ENCODE results near the gene TBC1D20.
"Not testable (repeated sequence)": the region's sequence is repeated elsewhere in the genome, so short reads cannot be mapped to it uniquely, and the experiment has no call there.

TBC1D20 gene, protein sequence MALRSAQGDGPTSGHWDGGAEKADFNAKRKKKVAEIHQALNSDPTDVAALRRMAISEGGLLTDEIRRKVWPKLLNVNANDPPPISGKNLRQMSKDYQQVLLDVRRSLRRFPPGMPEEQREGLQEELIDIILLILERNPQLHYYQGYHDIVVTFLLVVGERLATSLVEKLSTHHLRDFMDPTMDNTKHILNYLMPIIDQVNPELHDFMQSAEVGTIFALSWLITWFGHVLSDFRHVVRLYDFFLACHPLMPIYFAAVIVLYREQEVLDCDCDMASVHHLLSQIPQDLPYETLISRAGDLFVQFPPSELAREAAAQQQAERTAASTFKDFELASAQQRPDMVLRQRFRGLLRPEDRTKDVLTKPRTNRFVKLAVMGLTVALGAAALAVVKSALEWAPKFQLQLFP

DNA sequence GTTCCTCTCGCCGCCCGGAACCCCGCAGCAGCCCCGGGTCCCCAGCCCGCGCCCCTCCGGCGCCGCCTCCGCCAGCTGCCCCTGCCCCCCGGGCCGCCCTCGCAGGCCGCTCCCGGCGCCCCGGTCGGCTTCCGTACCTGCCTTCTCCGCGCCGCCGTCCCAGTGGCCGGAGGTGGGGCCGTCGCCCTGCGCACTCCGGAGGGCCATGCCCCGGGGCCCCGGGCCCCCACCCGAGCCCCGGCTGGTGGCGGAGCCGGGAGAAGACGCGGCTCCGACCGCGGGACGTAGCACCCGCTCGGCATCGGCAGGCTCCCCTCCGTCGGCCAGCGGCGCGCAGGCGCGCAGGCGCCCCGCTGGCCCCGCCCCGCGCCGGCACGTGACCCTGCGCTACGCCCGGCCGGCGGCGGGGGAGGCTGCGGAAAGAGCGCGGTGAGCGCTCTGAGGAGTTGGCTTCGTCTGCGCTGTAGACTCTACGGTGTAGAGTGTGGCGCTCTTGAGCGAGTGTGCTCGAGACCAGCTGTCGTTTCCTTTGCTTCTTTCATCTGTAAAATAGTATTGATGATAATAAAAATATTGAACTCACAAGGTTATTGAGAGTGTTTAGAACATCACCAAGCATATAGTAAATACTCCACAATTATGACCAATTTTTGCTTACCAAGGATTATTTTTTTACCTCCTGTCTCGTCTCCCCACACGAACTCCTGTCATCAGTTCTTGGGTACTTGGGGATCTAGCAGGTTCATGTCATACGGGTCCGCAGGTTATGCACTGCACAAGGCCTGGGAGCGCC lies at the start of gene TBC1D20:
Gene TBC1D20, minus strand, starts transcription at position 335 of the 793 bp plus-strand sequence. Its CDS starts 128 bp downstream, at position 207.
- ATAC-seq = peak; percentile 96
- TF ChIP-seq, protein P1, sequence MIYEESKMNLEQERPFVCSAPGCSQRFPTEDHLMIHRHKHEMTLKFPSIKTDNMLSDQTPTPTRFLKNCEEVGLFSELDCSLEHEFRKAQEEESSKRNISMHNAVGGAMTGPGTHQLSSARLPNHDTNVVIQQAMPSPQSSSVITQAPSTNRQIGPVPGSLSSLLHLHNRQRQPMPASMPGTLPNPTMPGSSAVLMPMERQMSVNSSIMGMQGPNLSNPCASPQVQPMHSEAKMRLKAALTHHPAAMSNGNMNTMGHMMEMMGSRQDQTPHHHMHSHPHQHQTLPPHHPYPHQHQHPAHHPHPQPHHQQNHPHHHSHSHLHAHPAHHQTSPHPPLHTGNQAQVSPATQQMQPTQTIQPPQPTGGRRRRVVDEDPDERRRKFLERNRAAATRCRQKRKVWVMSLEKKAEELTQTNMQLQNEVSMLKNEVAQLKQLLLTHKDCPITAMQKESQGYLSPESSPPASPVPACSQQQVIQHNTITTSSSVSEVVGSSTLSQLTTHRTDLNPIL (CRISPR knock-in tag; IDR thresholded peaks at IDR 0.05; ENCODE audit: low read depth) = no peak
- TF ChIP-seq ZFP3 (CRISPR knock-in tag; IDR thresholded peaks at IDR 0.05) = 0 out of 2 replicates have a peak, but pooled peaks have one; percentile 46
- TF ChIP-seq, protein P2, sequence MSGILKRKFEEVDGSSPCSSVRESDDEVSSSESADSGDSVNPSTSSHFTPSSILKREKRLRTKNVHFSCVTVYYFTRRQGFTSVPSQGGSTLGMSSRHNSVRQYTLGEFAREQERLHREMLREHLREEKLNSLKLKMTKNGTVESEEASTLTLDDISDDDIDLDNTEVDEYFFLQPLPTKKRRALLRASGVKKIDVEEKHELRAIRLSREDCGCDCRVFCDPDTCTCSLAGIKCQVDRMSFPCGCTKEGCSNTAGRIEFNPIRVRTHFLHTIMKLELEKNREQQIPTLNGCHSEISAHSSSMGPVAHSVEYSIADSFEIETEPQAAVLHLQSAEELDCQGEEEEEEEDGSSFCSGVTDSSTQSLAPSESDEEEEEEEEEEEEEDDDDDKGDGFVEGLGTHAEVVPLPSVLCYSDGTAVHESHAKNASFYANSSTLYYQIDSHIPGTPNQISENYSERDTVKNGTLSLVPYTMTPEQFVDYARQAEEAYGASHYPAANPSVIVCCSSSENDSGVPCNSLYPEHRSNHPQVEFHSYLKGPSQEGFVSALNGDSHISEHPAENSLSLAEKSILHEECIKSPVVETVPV (CRISPR knock-in tag; IDR thresholded peaks at IDR 0.05) = no peak
- no peak for TF ChIP-seq SNAI2 (CRISPR knock-in tag; IDR thresholded peaks at IDR 0.05)

- ATAC-seq = not testable (repeated sequence)
Measured at GRCh38 chr20:510328-511057, 48.2 kb upstream of the TBC1D20 start.

DNA sequence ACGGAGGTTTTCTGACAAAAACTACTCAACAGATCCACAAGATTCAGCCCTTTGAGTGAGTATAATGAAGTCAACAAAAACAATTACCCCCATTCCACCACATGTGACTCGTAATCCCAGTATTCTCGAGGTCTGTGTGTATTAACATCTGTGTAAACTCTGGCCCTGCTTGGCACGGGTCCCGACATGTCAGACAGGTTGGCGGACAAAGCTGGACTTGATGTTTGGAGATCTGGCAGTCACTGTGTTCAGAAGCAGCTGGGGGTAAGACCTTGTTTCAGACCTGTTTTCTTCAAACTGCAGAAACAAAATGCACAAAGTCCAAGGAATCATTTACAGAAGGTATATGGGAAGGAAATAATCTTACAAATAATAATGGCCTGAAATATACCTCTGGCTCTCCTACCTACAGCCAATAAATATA lies 46.0 kb upstream of the TBC1D20 start:
- TF ChIP-seq, protein P3, sequence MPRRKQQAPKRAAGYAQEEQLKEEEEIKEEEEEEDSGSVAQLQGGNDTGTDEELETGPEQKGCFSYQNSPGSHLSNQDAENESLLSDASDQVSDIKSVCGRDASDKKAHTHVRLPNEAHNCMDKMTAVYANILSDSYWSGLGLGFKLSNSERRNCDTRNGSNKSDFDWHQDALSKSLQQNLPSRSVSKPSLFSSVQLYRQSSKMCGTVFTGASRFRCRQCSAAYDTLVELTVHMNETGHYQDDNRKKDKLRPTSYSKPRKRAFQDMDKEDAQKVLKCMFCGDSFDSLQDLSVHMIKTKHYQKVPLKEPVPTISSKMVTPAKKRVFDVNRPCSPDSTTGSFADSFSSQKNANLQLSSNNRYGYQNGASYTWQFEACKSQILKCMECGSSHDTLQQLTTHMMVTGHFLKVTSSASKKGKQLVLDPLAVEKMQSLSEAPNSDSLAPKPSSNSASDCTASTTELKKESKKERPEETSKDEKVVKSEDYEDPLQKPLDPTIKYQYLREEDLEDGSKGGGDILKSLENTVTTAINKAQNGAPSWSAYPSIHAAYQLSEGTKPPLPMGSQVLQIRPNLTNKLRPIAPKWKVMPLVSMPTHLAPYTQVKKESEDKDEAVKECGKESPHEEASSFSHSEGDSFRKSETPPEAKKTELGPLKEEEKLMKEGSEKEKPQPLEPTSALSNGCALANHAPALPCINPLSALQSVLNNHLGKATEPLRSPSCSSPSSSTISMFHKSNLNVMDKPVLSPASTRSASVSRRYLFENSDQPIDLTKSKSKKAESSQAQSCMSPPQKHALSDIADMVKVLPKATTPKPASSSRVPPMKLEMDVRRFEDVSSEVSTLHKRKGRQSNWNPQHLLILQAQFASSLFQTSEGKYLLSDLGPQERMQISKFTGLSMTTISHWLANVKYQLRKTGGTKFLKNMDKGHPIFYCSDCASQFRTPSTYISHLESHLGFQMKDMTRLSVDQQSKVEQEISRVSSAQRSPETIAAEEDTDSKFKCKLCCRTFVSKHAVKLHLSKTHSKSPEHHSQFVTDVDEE (CRISPR knock-in tag; IDR thresholded peaks at IDR 0.05) = 0 out of 2 replicates have a peak, but pooled peaks have one; percentile 29
- TF ChIP-seq ZNF70 (CRISPR knock-in tag; IDR thresholded peaks at IDR 0.05) = peak; percentile 31; the same call in 1 of the 2 replicates
- ATAC-seq = peak; percentile 69

DNA sequence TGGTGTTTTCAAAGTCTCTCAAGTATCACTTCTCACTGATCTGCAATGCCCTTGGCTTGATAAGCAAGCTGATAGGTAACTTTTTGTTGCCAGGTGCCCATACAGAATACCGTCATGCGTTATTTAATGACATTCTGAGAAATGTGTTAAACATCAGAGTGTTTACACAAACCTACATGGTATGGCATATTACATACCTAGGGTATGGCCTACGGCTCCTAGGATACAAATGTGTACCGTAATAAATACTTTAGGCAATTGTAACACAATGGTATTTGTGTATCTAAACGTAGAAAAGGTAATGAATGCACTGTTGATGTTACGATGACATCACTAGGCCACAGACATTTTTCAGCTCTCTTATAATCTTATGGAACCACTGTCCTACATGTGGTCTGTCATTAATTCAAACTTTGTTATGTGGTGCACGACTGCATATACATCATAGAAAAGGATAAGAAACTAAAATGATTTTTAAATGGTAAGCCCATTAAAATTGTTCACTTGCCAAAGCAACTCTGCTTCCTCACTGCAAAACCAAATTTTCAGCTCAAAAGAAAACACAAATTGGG lies 45.5 kb upstream of the TBC1D20 start:
- no peak for ATAC-seq

More for the DNA sequence above, 45.5 kb upstream of the TBC1D20 start:
- TF ChIP-seq CSDC2 (CRISPR knock-in tag; IDR thresholded peaks at IDR 0.05) = no peak
- no peak for TF ChIP-seq TCF4 (CRISPR knock-in tag; IDR thresholded peaks at IDR 0.05; ENCODE audit: borderline replicate concordance)
- TF ChIP-seq, protein P2 (CRISPR knock-in tag; IDR thresholded peaks at IDR 0.05) = no peak
- no peak for TF ChIP-seq RARB (CRISPR knock-in tag; IDR thresholded peaks at IDR 0.05)
- no peak for TF ChIP-seq POU6F1 (CRISPR knock-in tag; IDR thresholded peaks at IDR 0.05; ENCODE audit: borderline replicate concordance, low read depth)
- no peak for TF ChIP-seq BACH2 (CRISPR knock-in tag; IDR thresholded peaks at IDR 0.05; ENCODE audit: borderline replicate concordance)
- TF ChIP-seq TOX (CRISPR knock-in tag; IDR thresholded peaks at IDR 0.05; ENCODE audit: borderline replicate concordance) = no peak
- TF ChIP-seq GLIS3 (CRISPR knock-in tag; IDR thresholded peaks at IDR 0.05) = no peak
- TF ChIP-seq ISL1 (CRISPR knock-in tag; IDR thresholded peaks at IDR 0.05) = no peak
- TF ChIP-seq ZFP3 (CRISPR knock-in tag; IDR thresholded peaks at IDR 0.05) = no peak
- TF ChIP-seq PATZ1 (CRISPR knock-in tag; IDR thresholded peaks at IDR 0.05; ENCODE audit: borderline replicate concordance) = no peak
- no peak for TF ChIP-seq OSR1 (CRISPR knock-in tag; IDR thresholded peaks at IDR 0.05)
- no peak for TF ChIP-seq ZC3H10 (CRISPR knock-in tag; IDR thresholded peaks at IDR 0.05)
- TF ChIP-seq, protein P3 (CRISPR knock-in tag; IDR thresholded peaks at IDR 0.05) = no peak
- no peak for TF ChIP-seq ZFP30 (CRISPR knock-in tag; IDR thresholded peaks at IDR 0.05)
